ENCODE measurements around the gene LRRC8D.

LRRC8D gene

GRCh38 chr1:89821322-89822108 is 683 bp downstream of the LRRC8D start:
- peak; percentile 57 for ATAC-seq
- TF ChIP-seq PATZ1 (CRISPR knock-in tag; IDR thresholded peaks at IDR 0.05; ENCODE audit: borderline replicate concordance) (no peak), SNAI2 (CRISPR knock-in tag; IDR thresholded peaks at IDR 0.05) (0 out of 2 replicates have a peak, but pooled peaks have one; percentile 34), TCF4 (CRISPR knock-in tag; IDR thresholded peaks at IDR 0.05; ENCODE audit: borderline replicate concordance) (no peak), OSR1 (CRISPR knock-in tag; IDR thresholded peaks at IDR 0.05) (no peak), CSDC2 (CRISPR knock-in tag; IDR thresholded peaks at IDR 0.05) (no peak), BACH2 (CRISPR knock-in tag; IDR thresholded peaks at IDR 0.05; ENCODE audit: borderline replicate concordance) (no peak), ARNTL (CRISPR knock-in tag; IDR thresholded peaks at IDR 0.05; ENCODE audit: borderline replicate concordance, low read depth) (no peak), ESRRG (CRISPR knock-in tag; IDR thresholded peaks at IDR 0.05) (no peak)

- TF ChIP-seq CREB5 (CRISPR knock-in tag; IDR thresholded peaks at IDR 0.05; ENCODE audit: low read depth) (no peak), ARNTL (CRISPR knock-in tag; IDR thresholded peaks at IDR 0.05; ENCODE audit: borderline replicate concordance, low read depth) (no peak), ZFP3 (CRISPR knock-in tag; IDR thresholded peaks at IDR 0.05) (no peak), ZC3H10 (CRISPR knock-in tag; IDR thresholded peaks at IDR 0.05) (no peak), ZFP30 (CRISPR knock-in tag; IDR thresholded peaks at IDR 0.05) (no peak), CSDC2 (CRISPR knock-in tag; IDR thresholded peaks at IDR 0.05) (no peak), GLIS3 (CRISPR knock-in tag; IDR thresholded peaks at IDR 0.05) (no peak), TOX (CRISPR knock-in tag; IDR thresholded peaks at IDR 0.05; ENCODE audit: borderline replicate concordance) (no peak), BACH2 (CRISPR knock-in tag; IDR thresholded peaks at IDR 0.05; ENCODE audit: borderline replicate concordance) (no peak), RARB (CRISPR knock-in tag; IDR thresholded peaks at IDR 0.05) (no peak), OSR1 (CRISPR knock-in tag; IDR thresholded peaks at IDR 0.05) (no peak), TCF4 (CRISPR knock-in tag; IDR thresholded peaks at IDR 0.05; ENCODE audit: borderline replicate concordance) (no peak), ISL1 (CRISPR knock-in tag; IDR thresholded peaks at IDR 0.05) (no peak), ESRRG (CRISPR knock-in tag; IDR thresholded peaks at IDR 0.05) (no peak), PPARA (CRISPR knock-in tag; IDR thresholded peaks at IDR 0.05; ENCODE audit: borderline replicate concordance) (no peak)
- TF ChIP-seq, protein P1, sequence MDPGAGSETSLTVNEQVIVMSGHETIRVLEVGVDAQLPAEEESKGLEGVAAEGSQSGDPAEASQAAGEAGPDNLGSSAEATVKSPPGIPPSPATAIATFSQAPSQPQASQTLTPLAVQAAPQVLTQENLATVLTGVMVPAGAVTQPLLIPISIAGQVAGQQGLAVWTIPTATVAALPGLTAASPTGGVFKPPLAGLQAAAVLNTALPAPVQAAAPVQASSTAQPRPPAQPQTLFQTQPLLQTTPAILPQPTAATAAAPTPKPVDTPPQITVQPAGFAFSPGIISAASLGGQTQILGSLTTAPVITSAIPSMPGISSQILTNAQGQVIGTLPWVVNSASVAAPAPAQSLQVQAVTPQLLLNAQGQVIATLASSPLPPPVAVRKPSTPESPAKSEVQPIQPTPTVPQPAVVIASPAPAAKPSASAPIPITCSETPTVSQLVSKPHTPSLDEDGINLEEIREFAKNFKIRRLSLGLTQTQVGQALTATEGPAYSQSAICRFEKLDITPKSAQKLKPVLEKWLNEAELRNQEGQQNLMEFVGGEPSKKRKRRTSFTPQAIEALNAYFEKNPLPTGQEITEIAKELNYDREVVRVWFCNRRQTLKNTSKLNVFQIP (CRISPR knock-in tag; IDR thresholded peaks at IDR 0.05; ENCODE audit: borderline replicate concordance, low read depth) = no peak
- TF ChIP-seq, protein P2, sequence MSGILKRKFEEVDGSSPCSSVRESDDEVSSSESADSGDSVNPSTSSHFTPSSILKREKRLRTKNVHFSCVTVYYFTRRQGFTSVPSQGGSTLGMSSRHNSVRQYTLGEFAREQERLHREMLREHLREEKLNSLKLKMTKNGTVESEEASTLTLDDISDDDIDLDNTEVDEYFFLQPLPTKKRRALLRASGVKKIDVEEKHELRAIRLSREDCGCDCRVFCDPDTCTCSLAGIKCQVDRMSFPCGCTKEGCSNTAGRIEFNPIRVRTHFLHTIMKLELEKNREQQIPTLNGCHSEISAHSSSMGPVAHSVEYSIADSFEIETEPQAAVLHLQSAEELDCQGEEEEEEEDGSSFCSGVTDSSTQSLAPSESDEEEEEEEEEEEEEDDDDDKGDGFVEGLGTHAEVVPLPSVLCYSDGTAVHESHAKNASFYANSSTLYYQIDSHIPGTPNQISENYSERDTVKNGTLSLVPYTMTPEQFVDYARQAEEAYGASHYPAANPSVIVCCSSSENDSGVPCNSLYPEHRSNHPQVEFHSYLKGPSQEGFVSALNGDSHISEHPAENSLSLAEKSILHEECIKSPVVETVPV (CRISPR knock-in tag; IDR thresholded peaks at IDR 0.05) = no peak
- ATAC-seq = no peak
These were observed 1.5 kb downstream of the LRRC8D start for GRCh38 chr1:89822109-89822962.

DNA sequence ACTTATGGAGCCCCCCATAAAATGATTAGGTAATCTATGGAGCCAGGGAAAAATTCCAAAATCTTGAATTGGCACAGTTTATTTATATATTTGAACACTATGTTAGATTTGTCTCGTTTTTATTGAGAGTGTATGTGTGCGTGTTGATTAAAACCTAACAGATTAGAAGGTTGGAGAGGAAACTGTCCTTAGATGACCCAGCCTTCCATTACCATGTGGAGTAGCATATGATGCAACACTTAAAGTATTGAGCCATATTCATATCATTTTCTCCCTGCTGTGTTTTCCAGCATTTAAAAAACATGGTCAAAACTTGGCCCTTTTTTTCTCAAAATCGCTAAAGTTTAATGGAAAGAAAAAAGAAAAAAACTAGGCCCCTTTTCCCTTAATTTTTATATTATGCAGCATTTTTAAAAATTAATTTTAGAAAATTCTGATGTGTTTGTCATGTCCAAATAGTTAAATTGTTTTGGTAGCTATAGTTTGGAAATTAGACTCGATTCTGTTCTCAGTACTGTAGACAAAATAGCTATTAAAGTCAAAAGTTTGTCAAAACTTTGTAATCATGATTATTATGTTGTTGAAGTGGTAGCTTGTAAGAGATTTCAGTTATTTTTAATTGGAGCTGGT is 2.3 kb downstream of the LRRC8D start:
- no peak for TF ChIP-seq SNAI2 (CRISPR knock-in tag; IDR thresholded peaks at IDR 0.05)
- no peak for TF ChIP-seq BACH2 (CRISPR knock-in tag; IDR thresholded peaks at IDR 0.05; ENCODE audit: borderline replicate concordance)
- no peak for ATAC-seq

All from SK-N-SH treated with all-trans-retinoic acid at 6 μM for 48 hours (cell line).